Activated naive CD8-positive, alpha-beta T cell treated with anti-CD3 and anti-CD28 coated beads, Interleukin-2, amount 50 U/mL, for 24 hours (primary cell): ENCODE measurements around the gene CBX2.

ENCODE experiments used
- ATAC-seq: fragments of 150-1000 bp; cut with Tn5 transposase; one replicate; pipeline ENCODE4 v1.10.0; 2021
- DNase-seq: peaks from one replicate; pipeline ENCODE4 v3.0.0; 2021
- H3K27ac Mint-ChIP-seq: one replicate; pipeline ENCODE4 v1.8.0; 2021; ENCODE audit warnings: mild to moderate bottlenecking, mixed read lengths
- H3K27me3 Mint-ChIP-seq: one replicate; pipeline ENCODE4 v1.8.0; 2021; ENCODE audit warnings: mixed read lengths
- H3K36me3 Mint-ChIP-seq: one replicate; pipeline ENCODE4 v1.8.0; 2021; ENCODE audit warnings: low read depth, mixed read lengths
- H3K4me1 Mint-ChIP-seq: one replicate; pipeline ENCODE4 v1.8.0; 2021; ENCODE audit warnings: mixed read lengths
- H3K4me3 Mint-ChIP-seq: one replicate; pipeline ENCODE4 v1.8.0; 2021; ENCODE audit warnings: mild to moderate bottlenecking, moderate library complexity, mixed read lengths
- H3K9me3 Mint-ChIP-seq: one replicate; pipeline ENCODE4 v1.8.0; 2021; ENCODE audit warnings: mixed read lengths

The CBX2 gene

GRCh38 chr17:79785900-79786810 is 8.2 kb downstream of the CBX2 start:
- no peak overlapping the region for H3K27ac Mint-ChIP-seq
- H3K4me1 Mint-ChIP-seq = peaks cover 15% of the 10 kb centered on the region
- H3K4me3 Mint-ChIP-seq = no peak overlapping the region
- DNase-seq (no peak), ATAC-seq (no peak)
- peaks cover 54% of the 10 kb centered on the region for H3K27me3 Mint-ChIP-seq
- no peaks in the 10 kb centered on the region for H3K9me3 Mint-ChIP-seq
- no peaks in the 10 kb centered on the region for H3K36me3 Mint-ChIP-seq

GRCh38 chr17:79786930-79787643 is 9.1 kb downstream of the CBX2 start:
- H3K4me3 Mint-ChIP-seq = no peak overlapping the region
- H3K9me3 Mint-ChIP-seq = no peaks in the 10 kb centered on the region
- ATAC-seq (no peak), DNase-seq (no peak)
- no peak overlapping the region for H3K27ac Mint-ChIP-seq
- peaks cover 8% of the 10 kb centered on the region for H3K4me1 Mint-ChIP-seq
- no peaks in the 10 kb centered on the region for H3K36me3 Mint-ChIP-seq
- H3K27me3 Mint-ChIP-seq = peaks cover 51% of the 10 kb centered on the region

- Mint-ChIP-seq H3K27me3 (peaks cover 51% of the 10 kb centered on the region), H3K36me3 (no peaks in the 10 kb centered on the region), H3K4me3 (no peak overlapping the region), H3K9me3 (no peaks in the 10 kb centered on the region), H3K27ac (no peak overlapping the region), H3K4me1 (peaks cover 7% of the 10 kb centered on the region)
- ATAC-seq = no peak
- no peak for DNase-seq
These were observed 10.5 kb downstream of the CBX2 start for GRCh38 chr17:79788455-79788854.

DNA sequence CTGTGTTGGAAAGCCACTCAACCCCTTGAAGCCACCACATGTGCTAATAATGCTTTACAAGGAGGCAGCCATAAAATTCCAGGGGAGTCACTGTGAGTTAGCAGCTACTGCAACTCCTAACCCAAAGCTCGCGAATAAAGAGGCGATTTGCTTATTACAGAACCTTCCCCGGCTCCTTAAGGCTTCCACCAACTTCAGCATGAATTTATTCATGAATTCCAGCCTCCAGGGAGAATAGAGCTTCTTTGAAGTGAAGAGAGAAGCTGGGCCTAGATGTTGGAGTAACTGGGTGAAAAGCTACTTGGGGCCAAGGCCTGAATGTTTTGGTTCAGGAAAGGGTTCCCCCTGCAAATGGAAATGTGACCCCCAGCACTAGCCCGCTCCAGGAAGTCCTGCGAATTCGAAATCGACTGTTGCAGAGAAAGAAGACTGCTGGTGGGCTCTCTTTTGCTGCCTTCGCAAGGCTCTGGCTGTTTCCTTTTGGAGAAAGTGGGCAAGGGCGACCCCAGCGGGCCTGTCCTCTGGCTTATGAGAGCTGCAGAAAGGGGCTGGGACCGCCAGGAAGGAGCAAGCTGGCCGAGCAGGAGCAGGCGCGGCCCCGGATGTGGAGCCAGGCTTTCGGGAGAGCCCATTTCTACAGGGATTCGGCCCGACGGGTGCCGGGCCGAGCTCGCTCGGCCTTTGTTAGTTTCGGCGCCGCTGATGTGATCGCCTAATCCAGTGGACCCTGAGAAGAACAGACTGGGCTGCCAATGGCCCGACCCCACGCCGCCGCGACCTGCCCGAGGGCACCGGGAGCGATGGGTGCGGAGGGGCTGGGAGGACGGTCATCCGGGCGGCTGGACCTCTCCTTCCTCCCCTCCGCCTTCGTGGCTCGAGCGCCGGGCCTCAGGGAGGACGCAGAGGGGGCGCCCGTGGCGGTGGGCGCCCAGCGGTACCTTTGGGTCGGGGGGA is 11.3 kb downstream of the CBX2 start:
- Mint-ChIP-seq H3K27me3 (peaks cover 54% of the 10 kb centered on the region), H3K4me3 (no peak overlapping the region), H3K4me1 (peaks cover 8% of the 10 kb centered on the region), H3K9me3 (no peaks in the 10 kb centered on the region), H3K36me3 (no peaks in the 10 kb centered on the region), H3K27ac (no peak overlapping the region)
- DNase-seq = no peak
- no peak for ATAC-seq

GRCh38 chr17:79789943-79790804 is 12.2 kb downstream of the CBX2 start:
- H3K4me3 Mint-ChIP-seq = no peak overlapping the region
- DNase-seq = peak; percentile 60
- ATAC-seq = peak; percentile 15
- H3K9me3 Mint-ChIP-seq = no peaks in the 10 kb centered on the region
- peaks cover 54% of the 10 kb centered on the region for H3K27me3 Mint-ChIP-seq
- no peaks in the 10 kb centered on the region for H3K36me3 Mint-ChIP-seq
- H3K27ac Mint-ChIP-seq = no peak overlapping the region
- peaks cover 8% of the 10 kb centered on the region for H3K4me1 Mint-ChIP-seq

DNA sequence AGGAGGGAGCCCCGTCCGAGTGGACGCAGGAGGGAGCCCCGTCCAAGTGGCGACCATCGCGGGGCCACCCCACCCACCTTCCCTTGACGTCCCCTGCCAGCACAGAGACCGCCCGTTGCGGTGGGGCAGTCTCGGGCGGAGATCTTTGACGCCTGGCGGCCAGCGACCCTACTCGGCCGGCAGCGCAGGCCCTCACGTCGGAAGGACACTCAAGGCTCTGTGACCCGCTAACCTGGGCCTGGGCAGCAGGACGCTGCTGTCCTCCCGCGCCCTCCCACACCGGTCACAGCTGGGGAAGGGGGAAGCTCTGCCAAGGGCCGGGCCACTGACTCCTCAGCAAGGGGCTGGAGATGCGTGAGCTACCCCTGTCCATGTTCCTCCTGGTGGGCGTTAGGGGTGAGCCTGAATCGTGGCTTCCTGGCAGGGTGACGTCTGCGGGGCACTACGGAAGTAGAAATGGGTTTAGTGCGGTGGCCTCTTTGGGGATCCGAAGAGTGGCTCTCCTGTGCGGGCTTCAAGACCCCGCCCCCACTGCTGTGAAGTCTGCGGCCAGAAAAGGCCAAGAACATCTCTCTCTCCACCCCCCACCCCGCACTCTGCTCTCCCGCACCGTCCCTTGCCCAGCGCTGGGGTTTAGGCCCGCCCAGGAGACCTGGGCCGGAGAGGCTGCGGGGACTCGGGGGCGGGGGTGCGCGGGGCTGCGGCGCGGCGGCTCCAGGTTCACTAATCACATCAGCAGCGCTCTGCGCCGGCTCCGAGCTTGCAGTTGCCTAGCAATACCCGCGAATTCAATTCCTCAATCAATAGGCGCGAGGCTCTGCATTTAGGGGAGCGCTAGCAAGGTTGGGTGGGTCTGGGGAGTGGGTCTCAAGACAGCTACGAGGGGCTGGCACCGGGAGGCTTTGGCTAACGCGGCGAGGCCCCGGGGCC is 13.1 kb downstream of the CBX2 start:
- Mint-ChIP-seq H3K9me3 (no peaks in the 10 kb centered on the region), H3K27ac (no peak overlapping the region), H3K36me3 (no peaks in the 10 kb centered on the region), H3K27me3 (peaks cover 51% of the 10 kb centered on the region), H3K4me3 (no peak overlapping the region), H3K4me1 (peaks cover 13% of the 10 kb centered on the region)
- ATAC-seq (no peak), DNase-seq (no peak)

GRCh38 chr17:79791735-79792161 is 13.8 kb downstream of the CBX2 start:
- Mint-ChIP-seq H3K36me3 (no peaks in the 10 kb centered on the region), H3K27me3 (peaks cover 49% of the 10 kb centered on the region), H3K4me1 (peaks cover 17% of the 10 kb centered on the region), H3K9me3 (no peaks in the 10 kb centered on the region), H3K27ac (no peak overlapping the region), H3K4me3 (no peak overlapping the region)
- DNase-seq (no peak), ATAC-seq (no peak)

DNA sequence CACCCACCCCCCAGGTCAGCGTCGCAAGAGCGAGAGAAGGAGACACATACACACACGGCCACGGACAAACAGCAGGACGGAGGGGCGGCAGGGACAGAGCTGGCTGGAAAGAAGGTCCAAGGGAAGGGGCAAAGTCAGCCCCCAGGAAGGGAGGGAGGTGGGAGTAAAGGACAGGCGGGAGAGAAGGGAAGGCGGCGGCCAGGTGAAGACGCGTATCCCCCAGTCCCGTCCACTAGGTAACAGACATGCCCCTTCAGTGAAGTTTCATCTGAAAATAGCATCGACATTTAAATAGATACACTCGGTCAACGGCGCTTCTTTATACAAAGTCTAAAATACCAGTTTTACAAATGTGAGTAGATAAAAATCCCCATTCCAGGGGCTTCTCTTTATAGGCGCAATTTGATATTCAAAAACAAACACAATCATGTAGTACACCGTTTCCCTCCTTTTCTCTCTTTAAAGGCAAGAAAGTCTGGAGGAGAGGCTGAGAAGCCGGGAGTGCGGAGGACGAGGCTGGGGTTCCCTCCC is 14.5 kb downstream of the CBX2 start:
- Mint-ChIP-seq H3K4me3 (no peak overlapping the region), H3K9me3 (no peaks in the 10 kb centered on the region), H3K27me3 (peaks cover 45% of the 10 kb centered on the region), H3K36me3 (no peaks in the 10 kb centered on the region), H3K27ac (no peak overlapping the region), H3K4me1 (peaks cover 17% of the 10 kb centered on the region)
- DNase-seq = no peak
- ATAC-seq = no peak

- DNase-seq (no peak), ATAC-seq (no peak)
- peaks cover 18% of the 10 kb centered on the region for H3K4me1 Mint-ChIP-seq
- H3K27ac Mint-ChIP-seq = no peak overlapping the region
- no peak overlapping the region for H3K4me3 Mint-ChIP-seq
- H3K27me3 Mint-ChIP-seq = peaks cover 36% of the 10 kb centered on the region
- no peaks in the 10 kb centered on the region for H3K9me3 Mint-ChIP-seq
- no peaks in the 10 kb centered on the region for H3K36me3 Mint-ChIP-seq
These were observed 15.3 kb downstream of the CBX2 start for GRCh38 chr17:79792984-79793923.

- Mint-ChIP-seq H3K4me1 (peaks cover 24% of the 10 kb centered on the region), H3K27ac (no peak overlapping the region), H3K27me3 (peaks cover 36% of the 10 kb centered on the region), H3K9me3 (no peaks in the 10 kb centered on the region), H3K36me3 (no peaks in the 10 kb centered on the region), H3K4me3 (no peak overlapping the region)
- DNase-seq = no peak
- no peak for ATAC-seq
These were observed 16.0 kb downstream of the CBX2 start for GRCh38 chr17:79793924-79794304.

GRCh38 chr17:79794659-79795511 is 16.9 kb downstream of the CBX2 start:
- no peak for ATAC-seq
- Mint-ChIP-seq H3K27me3 (peaks cover 39% of the 10 kb centered on the region), H3K36me3 (no peaks in the 10 kb centered on the region), H3K4me3 (no peak overlapping the region), H3K27ac (no peak overlapping the region), H3K4me1 (peaks cover 32% of the 10 kb centered on the region), H3K9me3 (no peaks in the 10 kb centered on the region)
- no peak for DNase-seq
